IMR-90 (cell line): Measurements from ENCODE around the gene ZNF528. TPM values are rescaled to one million over a fixed set of nuclear protein-coding genes. Genes with fewer than 3 reads are reported as not detected.

ENCODE experiments used
- ATAC-seq: fragments of 200-7000 bp; cut with Tn5 transposase; 2 replicates; pipeline ENCODE4 v1.9.1; 2020; ENCODE audit warnings: low read depth, mild to moderate bottlenecking, moderate library complexity
- BruUV-seq: library from RNA; stranded (reverse); fragments of 400-500 nt; replicated peaks from 2 replicates; lab custom pipeline; 2021; lab: Mats Ljungman, UMichigan
- CTCF ChIA-PET: fragments of 300-600 bp; formaldehyde crosslinking; extraction: SDS; loops from one replicate; lab custom pipeline; 2021; ENCODE audit warnings: antibody characterized with exemption; lab: Yijun Ruan, JAX
- POLR2A ChIA-PET: fragments of 300-600 bp; sonication (Branson Sonifier 250); formaldehyde crosslinking; loops from one replicate; lab custom pipeline; 2022; ENCODE audit warnings: antibody characterized with exemption; ENCODE audit not compliant: unreplicated experiment; lab: Charles Lee
- DNase-seq: peaks from one replicate; pipeline ENCODE4 v3.0.0; 2013
- H2AFZ ChIP-seq: replicated peaks from 2 replicates; pipeline ENCODE3; 2013; ENCODE audit warnings: low read length, mild to moderate bottlenecking; ENCODE audit not compliant: poor library complexity
- H2AK5ac ChIP-seq: 2 replicates; pipeline ENCODE4 v1.6.1; 2013; ENCODE audit warnings: low read depth, low read length, inconsistent platforms
- H2AK9ac ChIP-seq: replicated peaks from 2 replicates; pipeline ENCODE3; 2013; ENCODE audit warnings: mild to moderate bottlenecking, low read depth, low read length, moderate library complexity; ENCODE audit not compliant: poor library complexity
- H2BK120ac ChIP-seq: 2 replicates; pipeline ENCODE4 v1.6.1; 2013; ENCODE audit warnings: low read depth, low read length, inconsistent platforms
- H2BK15ac ChIP-seq: 3 replicates; pipeline ENCODE4 v1.6.1; 2013; ENCODE audit warnings: low read depth, low read length, inconsistent platforms
- H2BK20ac ChIP-seq: 2 replicates; pipeline ENCODE4 v1.6.1; 2013; ENCODE audit warnings: low read depth, mild to moderate bottlenecking, inconsistent platforms, low read length, moderate library complexity
- H2BK5ac ChIP-seq: 2 replicates; pipeline ENCODE4 v1.6.1; 2013; ENCODE audit warnings: mild to moderate bottlenecking, low read depth, low read length, inconsistent platforms; ENCODE audit not compliant: poor library complexity, severe bottlenecking
- H3K14ac ChIP-seq: replicated peaks from 2 replicates; pipeline ENCODE4 v1.6.1; 2013; ENCODE audit warnings: low read depth, low read length, inconsistent platforms
- H3K18ac ChIP-seq: 2 replicates; pipeline ENCODE4 v1.6.1; 2013; ENCODE audit warnings: low read depth, low read length, control low read depth
- H3K23ac ChIP-seq: 2 replicates; pipeline ENCODE4 v1.6.1; 2013; ENCODE audit warnings: low read depth, low read length, inconsistent platforms
- H3K27ac ChIP-seq: 2 replicates; pipeline ENCODE4 v1.5.1; 2013; ENCODE audit warnings: mild to moderate bottlenecking, control low read depth, low read length; ENCODE audit not compliant: insufficient read depth
- H3K27me3 ChIP-seq: 2 replicates; pipeline ENCODE4 v1.6.1; 2013; ENCODE audit warnings: low read length; ENCODE audit not compliant: control insufficient read depth, insufficient read depth
- H3K36me3 ChIP-seq: 2 replicates; pipeline ENCODE4 v1.6.1; 2013; ENCODE audit warnings: low read length, mixed read lengths; ENCODE audit not compliant: control insufficient read depth, insufficient read depth
- H3K4ac ChIP-seq: 2 replicates; pipeline ENCODE4 v1.6.1; 2013; ENCODE audit warnings: low read depth, low read length, inconsistent platforms
- H3K4me1 ChIP-seq: 2 replicates; pipeline ENCODE4 v1.6.1; 2013; ENCODE audit warnings: low read length, mixed read lengths; ENCODE audit not compliant: control insufficient read depth, insufficient read depth
- H3K4me2 ChIP-seq: 2 replicates; pipeline ENCODE4 v1.6.1; 2013; ENCODE audit warnings: low read depth, mild to moderate bottlenecking, control low read depth, low read length, moderate library complexity
- H3K4me3 ChIP-seq: 2 replicates; pipeline ENCODE4 v1.5.1; 2013; ENCODE audit warnings: low read depth, mild to moderate bottlenecking, control low read depth, low read length, moderate library complexity; ENCODE audit not compliant: insufficient read depth
- H3K56ac ChIP-seq: 2 replicates; pipeline ENCODE4 v1.6.1; 2013; ENCODE audit warnings: low read length, inconsistent platforms; ENCODE audit not compliant: insufficient read depth; ENCODE audit errors: extremely low read depth
- H3K79me1 ChIP-seq, 2 experiments: 2 replicates each; pipeline ENCODE4 v1.6.1; 2013; ENCODE audit warnings: low read length in 2 of 2, inconsistent platforms in 1 of 2, low read depth in 1 of 2
- H3K9ac ChIP-seq: 2 replicates; pipeline ENCODE4 v1.6.1; 2013; ENCODE audit warnings: low read depth, low read length, control low read depth
- H3K9me1 ChIP-seq: 2 replicates; pipeline ENCODE4 v1.6.1; 2013; ENCODE audit warnings: low read length, inconsistent platforms; ENCODE audit not compliant: insufficient read depth
- H3K9me3 ChIP-seq: 2 replicates; pipeline ENCODE4 v1.6.1; 2013; ENCODE audit warnings: low read length; ENCODE audit not compliant: control insufficient read depth, insufficient read depth
- H4K20me1 ChIP-seq: 2 replicates; pipeline ENCODE4 v1.6.1; 2013; ENCODE audit warnings: low read length, inconsistent platforms; ENCODE audit not compliant: insufficient read depth
- H4K5ac ChIP-seq: 2 replicates; pipeline ENCODE4 v1.6.1; 2013; ENCODE audit warnings: mild to moderate bottlenecking, low read depth, low read length, control low read depth
- H4K8ac ChIP-seq, 2 experiments: 2 replicates each; pipeline ENCODE4 v1.6.1; 2013; ENCODE audit warnings: low read depth in 2 of 2, low read length in 2 of 2, control low read depth in 1 of 2, inconsistent platforms in 1 of 2
- H4K91ac ChIP-seq: 2 replicates; pipeline ENCODE4 v1.6.1; 2013; ENCODE audit warnings: low read depth, low read length, inconsistent platforms; ENCODE audit not compliant: insufficient read depth
- BHLHE40 ChIP-seq: fragments of 150-350 bp; IDR thresholded peaks from 2 replicates; pipeline ENCODE4 v1.6.1; 2016; ENCODE audit warnings: mild to moderate bottlenecking, low read depth, low read length
- CEBPB ChIP-seq: IDR thresholded peaks from 2 replicates; pipeline ENCODE4 v1.6.1; 2012; ENCODE audit warnings: low read depth, low read length, improper control_type of control experiment
- CHD1 ChIP-seq: IDR thresholded peaks from 2 replicates; pipeline ENCODE4 v1.6.1; 2012; ENCODE audit warnings: low read depth, low read length, improper control_type of control experiment
- ELK1 ChIP-seq: fragments of 150-350 bp; IDR thresholded peaks from 2 replicates; pipeline ENCODE4 v1.6.1; 2016; ENCODE audit warnings: low read depth, mild to moderate bottlenecking, low read length, moderate library complexity, borderline replicate concordance
- RAD21 ChIP-seq: IDR thresholded peaks from 2 replicates; pipeline ENCODE4 v1.6.1; 2012; ENCODE audit warnings: low read length, improper control_type of control experiment
- SMC3 ChIP-seq: fragments of 150-350 bp; IDR thresholded peaks from 2 replicates; pipeline ENCODE4 v1.6.1; 2016; ENCODE audit warnings: low read depth, mild to moderate bottlenecking, antibody characterized with exemption, low read length, moderate library complexity
- USF2 ChIP-seq: fragments of 150-350 bp; IDR thresholded peaks from 2 replicates; pipeline ENCODE4 v1.6.1; 2017; ENCODE audit warnings: mild to moderate bottlenecking, antibody characterized with exemption, low read length, low read depth
- WGBS, 2 experiments: methylation state at CpG; one replicate each; pipeline versions ENCODE4 v1.1.5 to v1.1.7; 2013; ENCODE audit warnings: missing lambda C conversion rate in 2 of 2; ENCODE audit not compliant: insufficient read length in 1 of 2; ENCODE audit errors: extremely low coverage in 2 of 2; 5-methylcytosine and 5-hydroxymethylcytosine counted together
- dilution Hi-C: fragments of 300-500 bp; cut with HindIII; formaldehyde crosslinking; loops from one replicate; pipeline ENCODE4 v1.14.3; 2018; ENCODE audit warnings: low sequenced_read_pairs; ENCODE audit not compliant: unreplicated experiment
- in situ Hi-C: fragments of 300-500 bp; cut with MboI; formaldehyde crosslinking; loops from 3 replicates; pipeline ENCODE4 v1.14.3; 2019; ENCODE audit warnings: low sequenced_read_pairs, inconsistent platforms, mixed read lengths
- intact Hi-C: fragments of 100-400 bp; cut with micrococcal nuclease; formaldehyde crosslinking; loops from 2 replicates; pipeline ENCODE4 v1.10.0; 2022
- microRNA-seq, 2 experiments: library from miRNA; stranded (forward) in 1 of 2; unstranded in 1 of 2; fragments of 10-50 nt in 1 of 2; fragments of <30 nt in 1 of 2; gene quantifications in 1 of 2; microRNA quantifications in 1 of 2; one replicate each; pipeline versions ENCODE3 to v1.1.0; 2013 to 2020; ENCODE audit not compliant: insufficient read depth in 1 of 2, insufficient read length in 1 of 2, unreplicated experiment in 1 of 2
- polyA plus RNA-seq, 3 experiments: library from polyadenylated mRNA; depleted of rRNA; stranded (reverse); fragments of >200 nt; gene quantifications; 2 replicates each; pipeline ENCODE4 v1.2.3, GENCODE V29; 2012; ENCODE audit warnings: low replicate concordance in 1 of 3
- small RNA-seq, 5 experiments: library from RNA; depleted of rRNA; stranded (forward); fragments of <200 nt; gene quantifications; one replicate each; pipeline ENCODE3, GENCODE V24; 2012
- total RNA-seq: library from RNA; depleted of rRNA; stranded (reverse); fragments of >200 nt; gene quantifications from 2 replicates; pipeline ENCODE4 v1.2.3, GENCODE V29; 2012; rRNA removed

ZNF528 gene
- total and polyA plus RNA-seq, 2 of the 4 experiments (the other 2 are of a cell fraction) = 14.3 TPM

GRCh38 chr19:52464798-52465470, 67.3 kb downstream of the ZNF528 start:
- H2BK20ac ChIP-seq = no peak overlapping the region
- H3K9me1 ChIP-seq = no peaks in the 10 kb centered on the region
- no peak overlapping the region for H3K4me3 ChIP-seq
- H4K5ac ChIP-seq = no peak overlapping the region
- WGBS, 2 experiments = no CpG with 5 or more reads among the region's 14 CpGs
- 0 out of 2 replicates have a peak, but pooled peaks cover 1% of the 10 kb centered on the region for H3K36me3 ChIP-seq
- H4K91ac ChIP-seq = no peak overlapping the region
- intact Hi-C loops (no loop called here), in situ Hi-C loops (no loop called here), dilution Hi-C loops (no loop called here)
- H4K8ac ChIP-seq = no peak overlapping the region
- no peak overlapping the region for H3K56ac ChIP-seq
- peaks cover 0 to 2% of the 10 kb centered on the region in 2 experiments; a peak in 1 of 4 replicates for H3K79me1 ChIP-seq
- no peak overlapping the region for H3K14ac ChIP-seq
- no peak overlapping the region for H3K18ac ChIP-seq
- H3K23ac ChIP-seq = no peak overlapping the region
- no TSS peak for BruUV-seq
- ATAC-seq (no peak), DNase-seq (no peak)
- no peak overlapping the region for H2AK5ac ChIP-seq
- no peaks in the 10 kb centered on the region for H4K20me1 ChIP-seq
- no peak overlapping the region for H3K27ac ChIP-seq
- H2AFZ ChIP-seq = no peak overlapping the region
- no peaks in the 10 kb centered on the region for H3K27me3 ChIP-seq
- POLR2A ChIA-PET = no interaction called here
- no peak overlapping the region for H3K9ac ChIP-seq
- TF ChIP-seq RAD21 (no peak), BHLHE40 (no peak), CHD1 (no peak), ELK1 (no peak), USF2 (no peak), SMC3 (no peak), CEBPB (no peak)
- no peak overlapping the region for H2AK9ac ChIP-seq
- H2BK120ac ChIP-seq = no peak overlapping the region
- no peak overlapping the region for H3K4me2 ChIP-seq
- CTCF ChIA-PET = no interaction called here
- peaks cover 65% of the 10 kb centered on the region for H3K9me3 ChIP-seq
- no peak overlapping the region for H2BK5ac ChIP-seq
- no peak overlapping the region for H3K4ac ChIP-seq
- H3K4me1 ChIP-seq = no peaks in the 10 kb centered on the region
- H2BK15ac ChIP-seq = no peak overlapping the region

Small RNAs within 50 kb of the gene (microRNA-seq; reads per million reads assigned to microRNA genes)
- gene AC010332.1 (ENCODE audit: insufficient read depth, insufficient read length) = not detected

Small RNAs within 50 kb of the gene (small RNA-seq; reads per million reads assigned to genes)
- 0 reads per million in 5 experiments for gene AC010332.1

Other genes with a start within 250 kb of the ZNF528 start
- 4.1 and 5.0 TPM in 2 replicates for gene ZNF836, start 226.2 kb upstream of the ZNF528 start, total RNA-seq
- gene ZNF836, start 226.2 kb upstream of the ZNF528 start, polyA plus RNA-seq (2012; rRNA removed) = 1.1 and 1.4 TPM in 2 replicates
- gene PPP2R1A, start 207.8 kb upstream of the ZNF528 start, total RNA-seq = 137 and 173 TPM in 2 replicates
- 250 and 292 TPM in 2 replicates for gene PPP2R1A, start 207.8 kb upstream of the ZNF528 start, polyA plus RNA-seq (2012; rRNA removed)
- gene ZNF766, start 128.3 kb upstream of the ZNF528 start, total RNA-seq = 18.9 and 20.4 TPM in 2 replicates
- 3.4 and 4.9 TPM in 2 replicates for gene ZNF766, start 128.3 kb upstream of the ZNF528 start, polyA plus RNA-seq (2012; rRNA removed)
- gene ZNF480, start 100.7 kb upstream of the ZNF528 start, total RNA-seq = 10.9 and 22.5 TPM in 2 replicates
- gene ZNF480, start 100.7 kb upstream of the ZNF528 start, polyA plus RNA-seq (2012; rRNA removed) = 3.6 and 6.3 TPM in 2 replicates
- 3.6 TPM in 2 replicates for gene ZNF610, start 61.6 kb upstream of the ZNF528 start, total RNA-seq
- gene ZNF610, start 61.6 kb upstream of the ZNF528 start, polyA plus RNA-seq (2012; rRNA removed) = 1.1 and 1.6 TPM in 2 replicates
- 28.9 and 40.3 TPM in 2 replicates for gene ZNF880, start 27.9 kb upstream of the ZNF528 start, total RNA-seq
- gene ZNF880, start 27.9 kb upstream of the ZNF528 start, polyA plus RNA-seq (2012; rRNA removed) = 14.3 and 17.4 TPM in 2 replicates
- not detected in 2 replicates for gene ZNF534, start 31.3 kb downstream of the ZNF528 start, total RNA-seq
- not detected in 2 replicates for gene ZNF534, start 31.3 kb downstream of the ZNF528 start, polyA plus RNA-seq (2012; rRNA removed)
- gene ZNF578, start 55.7 kb downstream of the ZNF528 start, total RNA-seq = 2.8 and 4.1 TPM in 2 replicates
- 1.2 and 1.4 TPM in 2 replicates for gene ZNF578, start 55.7 kb downstream of the ZNF528 start, polyA plus RNA-seq (2012; rRNA removed)
- gene ZNF808, start 129.8 kb downstream of the ZNF528 start, total RNA-seq = 19.9 and 22.8 TPM in 2 replicates
- 2.3 and 3.6 TPM in 2 replicates for gene ZNF808, start 129.8 kb downstream of the ZNF528 start, polyA plus RNA-seq (2012; rRNA removed)
- 12.2 and 12.5 TPM in 2 replicates for gene ZNF701, start 172.4 kb downstream of the ZNF528 start, total RNA-seq
- gene ZNF701, start 172.4 kb downstream of the ZNF528 start, polyA plus RNA-seq (2012; rRNA removed) = 3.1 and 3.8 TPM in 2 replicates
- gene ZNF83, start 240.5 kb downstream of the ZNF528 start, total RNA-seq = 36.9 and 42.8 TPM in 2 replicates
- 22.3 and 32.9 TPM in 2 replicates for gene ZNF83, start 240.5 kb downstream of the ZNF528 start, polyA plus RNA-seq (2012; rRNA removed)